Muscle of back (tissue), 11 donors: ENCODE measurements around the gene TPST2. TPM values are rescaled to one million over a fixed set of nuclear protein-coding genes. Genes with fewer than 3 reads are reported as not detected.

ENCODE experiments used
- DNase-seq, 3 donors: peaks; one replicate each; pipeline versions ENCODE4 v3.0.0 to v3.0.0-alpha.2; 2013
- polyA plus RNA-seq, 10 donors: library from polyadenylated mRNA; unstranded; fragments of 120-200 nt; gene quantifications; one replicate each; pipeline ENCODE4 v1.2.1, GENCODE V29; 2013; ENCODE audit not compliant: insufficient read length in 10 of 10

Gene TPST2
- polyA plus RNA-seq, 10 donors: 6.3 to 10.5 (median 7.3) TPM

- DNase-seq: no peak
Measured at GRCh38 chr22:26558248-26558895, 31.6 kb downstream of the TPST2 start.

GRCh38 chr22:26556904-26557303 is 33.0 kb downstream of the TPST2 start:
- DNase-seq: no peak

- DNase-seq: no peak
Measured at GRCh38 chr22:26555478-26555877, 34.5 kb downstream of the TPST2 start.

- DNase-seq: no peak
Measured at GRCh38 chr22:26554956-26555355, 35.0 kb downstream of the TPST2 start.

- DNase-seq: peak in 1 of 3 donors; percentile 73
Measured at GRCh38 chr22:26553056-26553752, 36.7 kb downstream of the TPST2 start.

GRCh38 chr22:26552466-26552865 is 37.5 kb downstream of the TPST2 start:
- no peak for DNase-seq

GRCh38 chr22:26551568-26551967 is 38.4 kb downstream of the TPST2 start:
- DNase-seq: no peak

GRCh38 chr22:26550498-26551033 is 39.4 kb downstream of the TPST2 start:
- DNase-seq: peak in 2 of 3 donors; percentile 13 to 53

- no peak for DNase-seq
Measured at GRCh38 chr22:26549902-26550497, 39.9 kb downstream of the TPST2 start.

GRCh38 chr22:26548984-26549383 is 40.9 kb downstream of the TPST2 start:
- DNase-seq: no peak

- DNase-seq: no peak
Measured at GRCh38 chr22:26548303-26548702, 41.6 kb downstream of the TPST2 start.

GRCh38 chr22:26547837-26548236 is 42.1 kb downstream of the TPST2 start:
- DNase-seq: no peak

GRCh38 chr22:26547426-26547825 is 42.5 kb downstream of the TPST2 start:
- DNase-seq: no peak

- DNase-seq: no peak
Measured at GRCh38 chr22:26546282-26546681, 43.6 kb downstream of the TPST2 start.

- no peak for DNase-seq
Measured at GRCh38 chr22:26545827-26546226, 44.1 kb downstream of the TPST2 start.

GRCh38 chr22:26545385-26545784 is 44.5 kb downstream of the TPST2 start:
- DNase-seq: no peak

- no peak for DNase-seq
Measured at GRCh38 chr22:26544489-26544888, 45.4 kb downstream of the TPST2 start.

- peak in 2 of 3 donors; percentile 22 to 48 for DNase-seq
Measured at GRCh38 chr22:26542831-26543230, 47.1 kb downstream of the TPST2 start.

- no peak for DNase-seq
Measured at GRCh38 chr22:26541167-26541819, 48.6 kb downstream of the TPST2 start.

- DNase-seq: no peak
Measured at GRCh38 chr22:26540119-26540518, 49.8 kb downstream of the TPST2 start.

GRCh38 chr22:26536762-26537134 is 53.2 kb downstream of the TPST2 start:
- no peak for DNase-seq

GRCh38 chr22:26536056-26536761 is 53.7 kb downstream of the TPST2 start:
- no peak for DNase-seq
